Measurements from ENCODE around the gene SPOCK1. TPM values are rescaled to one million over a fixed set of nuclear protein-coding genes. Genes with fewer than 3 reads are reported as not detected.

SPOCK1 gene
- total RNA-seq, 4 donors from 2014 or later: 8.6 to 34.8 (median 13.2) TPM

GRCh38 chr5:137296213-137296781 lies 202.8 kb downstream of the SPOCK1 start:
- Histone ChIP-seq H3K36me3 (no peaks in the 10 kb centered on the region), H3K9me3 (no peaks in the 10 kb centered on the region), H3K4me1 (peaks cover 0 to 5% (median 1%) of the 10 kb centered on the region in 4 donors), H3K27ac (no peak overlapping the region), H3K27me3 (peaks cover 9% of the 10 kb centered on the region), H3K4me3 (no peak overlapping the region)
- TF ChIP-seq CTCF (IDR thresholded peaks at IDR 0.05): no peak
- TF ChIP-seq POLR2AphosphoS5 (IDR thresholded peaks at IDR 0.05): no peak
- no peak for TF ChIP-seq EP300 (IDR thresholded peaks at IDR 0.05; ENCODE audit: low read depth)
- no peak for TF ChIP-seq POLR2A (IDR thresholded peaks at IDR 0.05)
- in situ Hi-C loops (cut with MboI; ENCODE audit: low pct_ligation_motif_present in 1 of 4, low pct_unique_long_range_greater_than_20kb in 1 of 4, low sequenced_read_pairs in 3 of 4) (no loop called here), intact Hi-C loops (cut with DNase I; ENCODE audit: low total_unique reads) (no loop called here)
- DNase-seq: no peak
- WGBS, 2 donors (ENCODE audit: low coverage in 1 of 2): 83 to 87% methylated on average over 5 to 12 of the region's 12 CpGs

GRCh38 chr5:137294604-137295003 lies 204.5 kb downstream of the SPOCK1 start:
- H3K27me3 ChIP-seq: peaks cover 12% of the 10 kb centered on the region
- H3K4me3 ChIP-seq: no peak overlapping the region
- peaks cover 0 to 5% (median 1%) of the 10 kb centered on the region in 4 donors for H3K4me1 ChIP-seq
- in situ Hi-C loops (cut with MboI; ENCODE audit: low pct_ligation_motif_present in 1 of 4, low pct_unique_long_range_greater_than_20kb in 1 of 4, low sequenced_read_pairs in 3 of 4): no loop called here
- H3K27ac ChIP-seq: no peak overlapping the region
- 60 to 68% methylated on average over 1 of the region's 1 CpG for WGBS, 2 donors (ENCODE audit: low coverage in 1 of 2)
- no peaks in the 10 kb centered on the region for H3K36me3 ChIP-seq
- H3K9me3 ChIP-seq: no peaks in the 10 kb centered on the region
- intact Hi-C loops (cut with DNase I; ENCODE audit: low total_unique reads): no loop called here
- no peak for TF ChIP-seq POLR2A (IDR thresholded peaks at IDR 0.05)
- no peak for TF ChIP-seq CTCF (IDR thresholded peaks at IDR 0.05)
- no peak for TF ChIP-seq EP300 (IDR thresholded peaks at IDR 0.05; ENCODE audit: low read depth)
- TF ChIP-seq POLR2AphosphoS5 (IDR thresholded peaks at IDR 0.05): no peak
- no peak for DNase-seq

GRCh38 chr5:137292461-137293027 lies 206.6 kb downstream of the SPOCK1 start:
- no peak overlapping the region for H3K27ac ChIP-seq
- H3K36me3 ChIP-seq: no peaks in the 10 kb centered on the region
- H3K4me1 ChIP-seq: peaks cover 0 to 5% (median 1%) of the 10 kb centered on the region in 4 donors
- DNase-seq: peak; percentile 11
- H3K4me3 ChIP-seq: no peak overlapping the region
- TF ChIP-seq POLR2AphosphoS5 (IDR thresholded peaks at IDR 0.05): no peak
- H3K27me3 ChIP-seq: peaks cover 33% of the 10 kb centered on the region
- intact Hi-C loops (cut with DNase I; ENCODE audit: low total_unique reads): no loop called here
- no peaks in the 10 kb centered on the region for H3K9me3 ChIP-seq
- in situ Hi-C loops (cut with MboI; ENCODE audit: low pct_ligation_motif_present in 1 of 4, low pct_unique_long_range_greater_than_20kb in 1 of 4, low sequenced_read_pairs in 3 of 4): no loop called here
- 40 to 41% methylated on average over 8 of the region's 8 CpGs for WGBS, 2 donors (ENCODE audit: low coverage in 1 of 2)

GRCh38 chr5:137291436-137291835 lies 207.7 kb downstream of the SPOCK1 start:
- in situ Hi-C loops (cut with MboI; ENCODE audit: low pct_ligation_motif_present in 1 of 4, low pct_unique_long_range_greater_than_20kb in 1 of 4, low sequenced_read_pairs in 3 of 4): no loop called here
- TF ChIP-seq CTCF (IDR thresholded peaks at IDR 0.05): no peak
- TF ChIP-seq EP300 (IDR thresholded peaks at IDR 0.05; ENCODE audit: low read depth): no peak
- no peak for TF ChIP-seq POLR2A (IDR thresholded peaks at IDR 0.05)
- TF ChIP-seq POLR2AphosphoS5 (IDR thresholded peaks at IDR 0.05): no peak
- Histone ChIP-seq H3K4me1 (peaks cover 0 to 5% (median 1%) of the 10 kb centered on the region in 4 donors), H3K36me3 (no peaks in the 10 kb centered on the region), H3K4me3 (no peak overlapping the region), H3K27ac (no peak overlapping the region), H3K9me3 (no peaks in the 10 kb centered on the region), H3K27me3 (peaks cover 36% of the 10 kb centered on the region)
- DNase-seq: no peak
- intact Hi-C loops (cut with DNase I; ENCODE audit: low total_unique reads): no loop called here
- WGBS, 2 donors (ENCODE audit: low coverage in 1 of 2): 36% methylated on average over 1 of the region's 2 CpGs; no CpG with 5 or more reads in 1 of the 2 donors

Data from transverse colon (tissue), 4 donors.